Ovary (tissue), 3 donors: ENCODE results near the gene CSAD.

Experiments used
- EP300 ChIP-seq: sonication (generic); formaldehyde crosslinking; IDR thresholded peaks from one replicate; pipeline ENCODE4 v1.6.1; 2017; ENCODE audit warnings: antibody characterized with exemption
- POLR2A ChIP-seq: fragments of 450-650 bp; IDR thresholded peaks from one replicate; pipeline ENCODE4 v1.6.1; 2017; ENCODE audit warnings: antibody characterized with exemption, mild to moderate bottlenecking, moderate library complexity
- TF ChIP-seq, protein P1 (sequence below), 3 donors: fragments of 450-650 bp in 2 of 3; fragments of 200-600 bp in 1 of 3; IDR thresholded peaks; one replicate each; pipeline versions ENCODE4 v1.5.1 to v1.8.0; 2016 to 2022; ENCODE audit warnings: antibody characterized with exemption in 3 of 3, mild to moderate bottlenecking in 1 of 3
- donor health status: DM: no; HTN: no; CAD: no.

DNA sequence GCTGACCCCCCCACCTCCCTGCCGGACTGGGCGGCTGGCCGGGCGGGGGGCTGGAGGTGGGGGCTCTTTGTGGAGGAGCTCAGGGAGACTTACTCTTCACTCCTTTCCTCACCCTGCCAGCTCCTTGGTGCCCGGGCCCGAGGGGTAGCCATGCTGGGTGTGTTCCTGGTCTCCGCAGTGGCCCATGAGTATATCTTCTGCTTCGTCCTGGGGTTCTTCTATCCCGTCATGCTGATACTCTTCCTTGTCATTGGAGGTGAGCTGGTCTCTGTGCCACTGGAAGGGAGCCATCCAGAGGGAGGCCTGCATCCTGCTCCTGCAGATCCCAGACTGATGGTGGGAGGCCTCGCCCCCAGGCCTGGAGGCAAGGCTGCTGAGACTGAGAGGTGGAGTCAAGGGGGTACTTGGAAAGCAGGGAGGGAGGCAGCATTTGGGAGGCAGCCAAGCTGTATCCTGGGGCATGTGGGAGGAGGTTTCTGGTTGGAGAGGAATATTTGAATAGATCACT is 57.7 kb downstream of the CSAD start:
- TF ChIP-seq, protein P1, sequence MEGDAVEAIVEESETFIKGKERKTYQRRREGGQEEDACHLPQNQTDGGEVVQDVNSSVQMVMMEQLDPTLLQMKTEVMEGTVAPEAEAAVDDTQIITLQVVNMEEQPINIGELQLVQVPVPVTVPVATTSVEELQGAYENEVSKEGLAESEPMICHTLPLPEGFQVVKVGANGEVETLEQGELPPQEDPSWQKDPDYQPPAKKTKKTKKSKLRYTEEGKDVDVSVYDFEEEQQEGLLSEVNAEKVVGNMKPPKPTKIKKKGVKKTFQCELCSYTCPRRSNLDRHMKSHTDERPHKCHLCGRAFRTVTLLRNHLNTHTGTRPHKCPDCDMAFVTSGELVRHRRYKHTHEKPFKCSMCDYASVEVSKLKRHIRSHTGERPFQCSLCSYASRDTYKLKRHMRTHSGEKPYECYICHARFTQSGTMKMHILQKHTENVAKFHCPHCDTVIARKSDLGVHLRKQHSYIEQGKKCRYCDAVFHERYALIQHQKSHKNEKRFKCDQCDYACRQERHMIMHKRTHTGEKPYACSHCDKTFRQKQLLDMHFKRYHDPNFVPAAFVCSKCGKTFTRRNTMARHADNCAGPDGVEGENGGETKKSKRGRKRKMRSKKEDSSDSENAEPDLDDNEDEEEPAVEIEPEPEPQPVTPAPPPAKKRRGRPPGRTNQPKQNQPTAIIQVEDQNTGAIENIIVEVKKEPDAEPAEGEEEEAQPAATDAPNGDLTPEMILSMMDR (IDR thresholded peaks at IDR 0.05), result no peak
- TF ChIP-seq POLR2A (no peak), EP300 (no peak)
